ENCODE measurements around the gene SORD.
A peak's percentile ranks its signal among the peaks of the same experiment; 100 is the strongest.
"Not testable (repeated sequence)": the region's sequence is repeated elsewhere in the genome, so short reads cannot be mapped to it uniquely, and the experiment has no call there.

SORD gene

GRCh38 chr15:45036812-45037781 is 14.1 kb downstream of the SORD start:
- H3K27ac Mint-ChIP-seq, H3K9me3 Mint-ChIP-seq, H3K27me3 Mint-ChIP-seq: not testable (repeated sequence)
- peak; percentile 92 for ATAC-seq
- peak; percentile 67 to 69 for DNase-seq
- Mint-ChIP-seq H3K4me3 (peak overlapping the region; percentile 2 to 36), H3K4me1 (peaks cover 21% of the 10 kb centered on the region)

- no peak for DNase-seq
- Mint-ChIP-seq H3K27ac (no peak overlapping the region), H3K4me1 (peaks cover 21% of the 10 kb centered on the region), H3K9me3 (no peaks in the 10 kb centered on the region), H3K27me3 (no peaks in the 10 kb centered on the region), H3K4me3 (no peak overlapping the region)
- no peak for ATAC-seq
Measured at GRCh38 chr15:45037936-45038335, 14.9 kb downstream of the SORD start.

DNA sequence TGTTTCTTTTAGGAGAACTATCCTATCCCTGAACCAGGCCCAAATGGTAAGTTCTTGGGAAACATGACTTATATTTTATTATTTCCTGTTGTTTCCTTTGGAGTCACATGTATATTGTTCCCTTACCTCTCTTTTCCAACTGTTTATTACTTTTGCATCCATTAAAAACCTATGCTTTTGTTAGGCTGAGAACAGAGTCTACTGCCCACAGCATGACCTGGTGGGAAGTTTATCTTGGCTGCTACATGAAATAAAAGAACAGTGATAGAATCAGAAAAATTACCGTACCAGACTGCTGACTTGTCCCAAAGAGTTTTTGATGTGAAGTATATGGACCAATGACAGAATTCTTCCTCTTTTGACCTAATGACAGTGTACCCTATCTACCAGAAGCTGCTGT is 17.4 kb downstream of the SORD start:
- not testable (repeated sequence) for H3K9me3 Mint-ChIP-seq, H3K27me3 Mint-ChIP-seq, H3K4me3 Mint-ChIP-seq, ATAC-seq, H3K27ac Mint-ChIP-seq, DNase-seq
- peaks cover 16% of the 10 kb centered on the region for H3K4me1 Mint-ChIP-seq

DNA sequence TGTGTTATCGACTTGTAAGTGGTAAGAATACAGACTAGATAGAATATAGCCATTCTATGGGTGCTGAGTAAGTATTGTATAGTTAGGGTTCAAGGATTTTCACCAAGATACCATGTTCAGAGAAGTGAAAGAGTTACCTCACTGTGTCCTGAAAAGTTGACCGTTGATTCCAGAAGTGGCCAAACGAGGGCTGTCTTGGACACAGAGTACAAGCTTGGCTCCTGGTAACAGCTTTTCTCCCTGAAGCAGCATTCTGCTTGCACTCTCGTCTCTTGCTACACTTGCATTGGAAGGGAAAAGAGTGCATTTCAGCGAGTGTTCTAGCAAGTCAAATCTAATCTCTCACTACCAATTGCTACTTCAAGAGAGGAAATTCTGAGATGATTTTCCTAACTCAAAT is 18.5 kb downstream of the SORD start:
- H3K4me1 Mint-ChIP-seq, H3K27me3 Mint-ChIP-seq, H3K27ac Mint-ChIP-seq, DNase-seq, H3K4me3 Mint-ChIP-seq, H3K9me3 Mint-ChIP-seq, ATAC-seq: not testable (repeated sequence)

- H3K27me3 Mint-ChIP-seq, H3K9me3 Mint-ChIP-seq, H3K4me3 Mint-ChIP-seq, ATAC-seq, DNase-seq, H3K4me1 Mint-ChIP-seq, H3K27ac Mint-ChIP-seq: not testable (repeated sequence)
Measured at GRCh38 chr15:45042859-45043258, 19.9 kb downstream of the SORD start.

DNA sequence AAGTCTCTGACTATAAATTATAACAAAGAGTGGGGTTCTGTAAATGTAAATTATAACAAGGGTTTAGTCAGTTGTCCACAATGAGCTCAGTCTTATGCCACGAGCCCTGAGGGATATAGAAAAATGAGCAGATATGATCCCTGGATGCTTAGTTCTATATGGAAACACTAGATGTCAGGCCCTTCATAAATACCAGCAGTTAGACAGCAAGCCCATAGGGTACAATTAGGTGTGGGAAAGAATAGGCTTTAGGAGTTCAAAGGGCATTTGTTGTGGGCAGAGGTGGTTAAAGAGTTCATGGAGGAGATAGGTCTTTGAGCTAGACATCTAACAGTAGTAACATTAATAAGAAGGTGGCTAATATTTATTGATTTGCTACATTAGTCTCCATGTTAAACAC is 21.3 kb downstream of the SORD start:
- not testable (repeated sequence) for H3K4me1 Mint-ChIP-seq, H3K9me3 Mint-ChIP-seq, H3K27me3 Mint-ChIP-seq, H3K4me3 Mint-ChIP-seq, DNase-seq, H3K27ac Mint-ChIP-seq, ATAC-seq

GRCh38 chr15:45048449-45048793 is 25.4 kb downstream of the SORD start:
- H3K9me3 Mint-ChIP-seq, result peaks cover 8 to 19% of the 10 kb centered on the region in 2 donors
- not testable (repeated sequence) for H3K4me3 Mint-ChIP-seq, DNase-seq, H3K27ac Mint-ChIP-seq, H3K27me3 Mint-ChIP-seq, ATAC-seq, H3K4me1 Mint-ChIP-seq

GRCh38 chr15:45048794-45049631 is 26.0 kb downstream of the SORD start:
- Mint-ChIP-seq H3K9me3 (peaks cover 8 to 20% of the 10 kb centered on the region in 2 donors), H3K27me3 (no peaks in the 10 kb centered on the region), H3K4me3 (no peak overlapping the region), H3K27ac (peak overlapping the region in 1 of 2 donors; percentile 19), H3K4me1 (no peaks in the 10 kb centered on the region)
- DNase-seq (no peak), ATAC-seq (no peak)

GRCh38 chr15:45050587-45050986 is 27.6 kb downstream of the SORD start:
- Mint-ChIP-seq H3K27me3 (no peaks in the 10 kb centered on the region), H3K4me1 (no peaks in the 10 kb centered on the region), H3K4me3 (no peak overlapping the region), H3K27ac (no peak overlapping the region), H3K9me3 (peaks cover 8 to 20% of the 10 kb centered on the region in 2 donors)
- ATAC-seq (no peak), DNase-seq (no peak)

DNA sequence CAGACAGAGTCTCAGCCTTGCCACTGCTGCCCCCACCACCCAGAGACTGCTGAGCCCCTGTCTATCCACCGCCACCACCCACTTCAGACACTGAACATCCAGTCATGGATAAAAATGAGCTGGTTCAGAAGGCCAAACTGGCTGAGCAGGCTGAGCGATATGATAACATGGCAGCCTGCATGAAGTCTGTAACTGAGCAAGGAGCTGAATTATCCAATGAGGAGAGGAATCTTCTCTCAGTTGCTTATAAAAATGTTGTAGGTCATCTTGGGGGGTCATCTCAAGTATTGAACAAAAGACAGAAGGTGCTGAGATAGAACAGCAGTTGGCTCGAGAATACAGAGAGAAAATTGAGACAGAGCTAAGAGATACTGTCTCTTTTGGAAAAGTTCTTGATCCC is 29.7 kb downstream of the SORD start:
- H3K27ac Mint-ChIP-seq, H3K27me3 Mint-ChIP-seq, DNase-seq, H3K4me1 Mint-ChIP-seq, ATAC-seq, H3K4me3 Mint-ChIP-seq: not testable (repeated sequence)
- peaks cover 8 to 21% of the 10 kb centered on the region in 2 donors for H3K9me3 Mint-ChIP-seq

DNA sequence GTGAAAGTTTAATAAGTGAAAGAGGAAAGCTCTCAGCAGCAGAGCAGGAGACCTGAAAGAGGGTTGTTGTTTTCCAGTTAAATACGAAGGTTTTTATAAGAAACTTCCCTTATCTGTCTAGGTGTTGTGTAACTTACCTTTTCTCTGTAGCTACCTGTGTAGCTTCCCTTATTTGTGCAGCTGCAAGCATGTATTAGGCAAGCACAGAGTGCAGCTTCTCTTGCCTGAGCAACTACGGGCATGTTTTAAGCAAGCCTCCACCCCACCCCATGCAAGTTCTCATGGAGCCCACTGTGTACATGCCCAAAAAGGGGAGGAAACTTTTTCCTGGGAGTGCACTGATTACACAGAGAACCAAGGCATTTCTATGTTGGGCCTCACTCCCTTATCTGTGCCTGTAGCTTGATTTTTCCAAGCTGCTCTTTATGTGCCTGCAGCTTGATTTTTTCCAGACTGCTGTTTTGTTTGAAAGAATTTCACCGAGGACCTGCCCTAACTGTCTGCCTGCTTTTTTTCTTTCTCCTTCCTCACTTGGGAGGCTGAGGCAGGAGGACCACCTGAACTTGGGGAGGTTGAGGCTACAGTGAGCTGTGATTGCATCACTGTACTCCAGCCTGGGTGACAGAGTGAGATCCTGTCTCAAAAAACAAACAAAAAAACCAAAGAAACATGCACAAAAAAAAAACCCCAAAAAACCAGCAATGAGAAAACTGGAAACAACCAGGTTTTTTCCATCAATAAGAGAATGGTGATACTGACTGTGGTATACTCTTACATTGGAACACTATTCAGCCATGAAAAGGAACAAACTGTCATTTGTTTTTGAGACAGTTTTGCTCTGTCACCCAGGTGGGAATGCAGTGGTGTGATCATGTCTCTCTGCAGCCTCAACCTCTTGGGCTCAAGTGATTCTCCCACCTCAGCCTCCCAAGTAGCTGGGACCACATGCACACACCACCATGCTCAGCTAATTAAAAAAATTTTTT is 36.0 kb downstream of the SORD start:
- H3K27ac Mint-ChIP-seq, H3K27me3 Mint-ChIP-seq, ATAC-seq, H3K4me3 Mint-ChIP-seq, DNase-seq: not testable (repeated sequence)
- Mint-ChIP-seq H3K4me1 (peaks cover 11% of the 10 kb centered on the region), H3K9me3 (peaks cover 10% of the 10 kb centered on the region in 2 donors)

DNA sequence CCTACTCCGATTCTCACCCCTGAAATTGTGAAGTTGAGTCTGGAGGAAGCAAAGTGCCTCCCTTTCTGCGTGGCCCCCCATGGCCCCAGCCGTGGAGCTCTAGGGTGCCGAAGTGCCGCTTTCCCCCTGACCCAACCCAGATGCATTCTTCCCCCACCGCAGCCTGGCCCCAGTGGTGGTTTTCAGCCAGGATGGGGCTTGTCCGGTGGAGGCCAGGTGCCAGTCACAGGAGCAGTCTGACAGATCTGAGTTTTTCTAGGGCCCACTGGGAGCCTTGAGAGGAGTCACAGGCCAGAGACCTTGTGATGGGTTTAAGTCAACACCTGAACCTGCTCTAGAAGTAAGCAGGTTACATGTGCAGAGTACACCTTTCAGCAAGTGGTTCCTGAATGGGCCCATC is 39.3 kb downstream of the SORD start:
- H3K9me3 Mint-ChIP-seq, result peaks cover 10% of the 10 kb centered on the region in 2 donors
- H3K27me3 Mint-ChIP-seq, ATAC-seq, H3K4me3 Mint-ChIP-seq, H3K27ac Mint-ChIP-seq, DNase-seq: not testable (repeated sequence)
- peaks cover 11% of the 10 kb centered on the region for H3K4me1 Mint-ChIP-seq

DNA sequence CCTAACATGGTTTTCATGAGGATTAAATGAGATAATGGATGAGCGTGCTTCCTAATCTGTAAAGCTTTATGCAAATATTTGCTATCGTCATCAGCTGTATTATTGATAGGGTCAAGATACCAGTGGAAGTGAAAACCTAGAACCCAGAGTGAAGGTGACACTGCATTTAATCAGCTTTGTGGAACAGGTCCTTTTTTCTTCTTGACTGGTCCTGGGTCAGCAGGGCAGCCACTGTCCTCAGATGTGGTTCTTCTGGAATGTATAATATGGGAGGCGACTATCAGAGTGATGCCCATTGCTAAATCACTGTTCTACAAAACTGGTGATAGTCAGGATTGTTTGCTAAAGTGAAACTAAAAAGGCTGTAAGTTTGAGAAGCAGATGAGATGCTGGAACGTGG is 41.4 kb downstream of the SORD start:
- Mint-ChIP-seq H3K27ac (no peak overlapping the region), H3K4me1 (peaks cover 11% of the 10 kb centered on the region), H3K9me3 (no peaks in the 10 kb centered on the region), H3K27me3 (no peaks in the 10 kb centered on the region), H3K4me3 (no peak overlapping the region)
- ATAC-seq, result no peak
- DNase-seq, result no peak

DNA sequence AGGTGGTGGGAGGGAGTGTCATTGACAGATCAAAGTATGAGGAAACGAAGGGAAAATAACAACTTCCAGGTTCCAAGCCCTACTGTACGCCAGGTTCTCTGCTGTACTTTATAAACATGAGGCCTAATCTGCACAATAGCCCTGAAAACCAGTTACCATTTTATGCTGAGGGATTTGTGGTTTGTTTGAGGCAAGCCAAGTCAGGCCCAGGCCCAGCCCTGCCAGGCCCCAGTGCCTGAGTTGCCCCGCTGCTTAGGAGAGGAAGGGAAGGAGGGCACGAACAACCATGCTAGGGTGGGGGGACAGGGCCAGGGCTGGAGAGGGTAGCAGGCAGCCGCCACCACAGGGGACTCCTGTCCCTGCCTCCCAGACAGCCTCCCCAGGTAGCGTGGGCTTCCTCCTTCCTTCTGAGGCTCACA is 47.0 kb downstream of the SORD start:
- peak overlapping the region in 1 of 2 donors; percentile 46 for H3K27ac Mint-ChIP-seq
- H3K4me1 Mint-ChIP-seq, H3K27me3 Mint-ChIP-seq, ATAC-seq, DNase-seq, H3K4me3 Mint-ChIP-seq, H3K9me3 Mint-ChIP-seq: not testable (repeated sequence)

- H3K27ac Mint-ChIP-seq, H3K4me1 Mint-ChIP-seq, ATAC-seq: not testable (repeated sequence)
Measured at GRCh38 chr15:45073602-45074001, 50.6 kb downstream of the SORD start.

More at GRCh38 chr15:45073602-45074001, 50.6 kb downstream of the SORD start:
- not testable (repeated sequence) for H3K4me3 Mint-ChIP-seq, H3K27me3 Mint-ChIP-seq, DNase-seq, H3K9me3 Mint-ChIP-seq
